Measurements from ENCODE around the gene OR51F2. TPM values are rescaled to one million over a fixed set of nuclear protein-coding genes. Genes with fewer than 3 reads are reported as not detected.

Gene OR51F2
- total RNA-seq, 1 experiment from 2014 or later = not detected

GRCh38 chr11:4830346-4830745 lies 9.2 kb downstream of the OR51F2 start:
- H3K23me2 ChIP-seq (ENCODE audit: insufficient read length, low read depth, low read length, poor library complexity, severe bottlenecking) = no peaks in the 10 kb centered on the region
- no peak overlapping the region for H4K91ac ChIP-seq (ENCODE audit: insufficient read length, low read depth, low read length)
- Mint-ChIP-seq H3K4me3 (no peak overlapping the region), H3K4me1 (no peaks in the 10 kb centered on the region), H3K27ac (no peak overlapping the region), H3K36me3 (ENCODE audit: insufficient read depth in 1 of 3, low read depth in 3 of 3) (no peaks in the 10 kb centered on the region), H3K9me3 (no peaks in the 10 kb centered on the region), H3K27me3 (ENCODE audit: low read depth) (no peaks in the 10 kb centered on the region)
- H2BK12ac ChIP-seq (ENCODE audit: insufficient read length, low read depth, low read length) = no peak overlapping the region
- no peaks in the 10 kb centered on the region for H4K20me1 ChIP-seq (ENCODE audit: control insufficient read depth, insufficient read depth, insufficient read length)
- H3K27ac ChIP-seq (ENCODE audit: insufficient read length, low read depth, low read length) = no peak overlapping the region
- no peak overlapping the region for H2AFZ ChIP-seq (ENCODE audit: low read length)
- no peak overlapping the region for H3K18ac ChIP-seq (ENCODE audit: insufficient read length, low read depth, low read length)
- H3K9me3 ChIP-seq (ENCODE audit: control insufficient read depth, low read depth, low read length) = no peaks in the 10 kb centered on the region
- H3K4me2 ChIP-seq (ENCODE audit: insufficient read depth, insufficient read length, low read length) = no peak overlapping the region
- H4K8ac ChIP-seq (replicated peaks; ENCODE audit: insufficient read length, low read depth, low read length) = no peak overlapping the region
- TF ChIP-seq CTCF (conservative IDR thresholded peaks at IDR 0.05) = no peak
- H3T11ph ChIP-seq (ENCODE audit: low read length) = no peak overlapping the region
- no peak overlapping the region for H2BK15ac ChIP-seq (ENCODE audit: low read depth, low read length)
- no peak overlapping the region for H3K56ac ChIP-seq (ENCODE audit: insufficient read length, low read depth, low read length)
- no peaks in the 10 kb centered on the region for H3K27me3 ChIP-seq (ENCODE audit: insufficient read depth, low read length)
- H3K4me1 ChIP-seq (ENCODE audit: insufficient read depth, low read length) = no peaks in the 10 kb centered on the region
- no peaks in the 10 kb centered on the region for H3K79me1 ChIP-seq (ENCODE audit: insufficient read depth, low read depth, low read length, poor library complexity, severe bottlenecking)
- H2BK120ac ChIP-seq (ENCODE audit: low read depth, low read length, poor library complexity, severe bottlenecking) = no peak overlapping the region
- H2AK5ac ChIP-seq (ENCODE audit: insufficient read length, low read length) = no peak overlapping the region
- H2BK5ac ChIP-seq (ENCODE audit: insufficient read length, low read length) = no peak overlapping the region
- no peaks in the 10 kb centered on the region for H3K79me2 ChIP-seq (ENCODE audit: insufficient read depth, low read length)
- no CpG with 5 or more reads among the region's 1 CpG for WGBS (ENCODE audit: extremely low coverage, insufficient read length, low lambda C conversion rate)
- H3K14ac ChIP-seq (ENCODE audit: insufficient read depth, low read length) = no peak overlapping the region
- no peak overlapping the region for H4K5ac ChIP-seq (ENCODE audit: insufficient read length, low read depth, low read length)
- no peak overlapping the region for H3K4ac ChIP-seq (ENCODE audit: low read depth, low read length)
- H3K9ac ChIP-seq (ENCODE audit: extremely low read depth, insufficient read length, low read length) = no peak overlapping the region
- H2BK20ac ChIP-seq (ENCODE audit: low read depth, low read length, poor library complexity, severe bottlenecking) = no peak overlapping the region
- no peak overlapping the region for H3K23ac ChIP-seq (ENCODE audit: insufficient read length, low read depth, low read length)
- no peak for DNase-seq

Data from H9 (cell line).